Keratinocyte (primary cell): ENCODE results near the gene HEPHL1. TPM values are rescaled to one million over a fixed set of nuclear protein-coding genes. Genes with fewer than 3 reads are reported as not detected.

Experiments
- DNase-seq: peaks from one replicate; pipeline ENCODE4 v3.0.0-alpha.2; 2011; ENCODE audit warnings: low read depth, missing footprints, low spot score
- FAIRE-seq: peaks from 2 replicates; lab custom pipeline; 2011; peaks lifted over from hg19 to GRCh38; lab: Jason Lieb, UNC
- H2AFZ ChIP-seq: 2 replicates; pipeline ENCODE4 v1.6.0; 2012; ENCODE audit warnings: low read length, control low read depth, inconsistent platforms; ENCODE audit not compliant: control insufficient read depth
- H3K27ac ChIP-seq: 2 replicates; pipeline ENCODE4 v1.5.1; 2011; ENCODE audit warnings: low read length; ENCODE audit not compliant: control insufficient read depth, insufficient read depth
- H3K27me3 ChIP-seq: 3 replicates; pipeline ENCODE4 v1.6.0; 2011; ENCODE audit warnings: low read length; ENCODE audit not compliant: control insufficient read depth, insufficient read depth; ENCODE audit errors: extremely low read depth
- H3K36me3 ChIP-seq, 2 experiments: 2 replicates in 1 of 2; 3 replicates in 1 of 2; pipeline ENCODE4 v1.5.1; 2011; ENCODE audit warnings: low read length in 2 of 2, mild to moderate bottlenecking in 1 of 2; ENCODE audit not compliant: control insufficient read depth in 2 of 2, insufficient read depth in 2 of 2; ENCODE audit errors: extremely low read depth in 1 of 2
- H3K4me1 ChIP-seq: 3 replicates; pipeline ENCODE4 v1.5.1; 2011; ENCODE audit warnings: low read length; ENCODE audit not compliant: control insufficient read depth, insufficient read depth; ENCODE audit errors: extremely low read depth
- H3K4me2 ChIP-seq: 3 replicates; pipeline ENCODE4 v1.6.0; 2011; ENCODE audit warnings: low read depth, low read length; ENCODE audit not compliant: control insufficient read depth, insufficient read depth; ENCODE audit errors: extremely low read depth
- H3K4me3 ChIP-seq, 3 experiments: fragments of 200-600 bp in 1 of 3; sonication (generic) in 1 of 3; 2 replicates in 2 of 3; 3 replicates in 1 of 3; pipeline ENCODE4 v1.5.1; 2011 to 2016; ENCODE audit warnings: low read length in 3 of 3, mild to moderate bottlenecking in 3 of 3, control low read depth in 2 of 3, inconsistent platforms in 1 of 3, low read depth in 1 of 3, mixed read lengths in 1 of 3, mixed run types in 1 of 3, moderate library complexity in 1 of 3; ENCODE audit not compliant: control insufficient read depth in 2 of 3, insufficient read depth in 2 of 3; ENCODE audit errors: extremely low read depth in 1 of 3
- H3K79me2 ChIP-seq: 2 replicates; pipeline ENCODE4 v1.6.0; 2012; ENCODE audit warnings: low read length; ENCODE audit not compliant: control insufficient read depth, insufficient read depth
- H3K9ac ChIP-seq: 3 replicates; pipeline ENCODE4 v1.6.0; 2011; ENCODE audit warnings: low read length; ENCODE audit not compliant: control insufficient read depth, insufficient read depth; ENCODE audit errors: extremely low read depth
- H3K9me1 ChIP-seq: 3 replicates; pipeline ENCODE4 v1.6.0; 2011; ENCODE audit warnings: low read length; ENCODE audit not compliant: control insufficient read depth, insufficient read depth; ENCODE audit errors: extremely low read depth
- H3K9me3 ChIP-seq: 2 replicates; pipeline ENCODE4 v1.5.1; 2012; ENCODE audit warnings: low read depth, low read length; ENCODE audit not compliant: control insufficient read depth
- H4K20me1 ChIP-seq: 3 replicates; pipeline ENCODE4 v1.6.0; 2011; ENCODE audit warnings: low read length; ENCODE audit not compliant: control insufficient read depth, insufficient read depth; ENCODE audit errors: extremely low read depth
- CTCF ChIP-seq, 3 experiments: IDR thresholded peaks in 1 of 3; conservative IDR thresholded peaks in 1 of 3; optimal IDR thresholded peaks in 1 of 3; 2 replicates in 2 of 3; 3 replicates in 1 of 3; pipeline versions ENCODE3 to v1.5.1; 2011; ENCODE audit warnings: low read length in 3 of 3, mild to moderate bottlenecking in 3 of 3, moderate library complexity in 2 of 3, control low read depth in 1 of 3, inconsistent platforms in 1 of 3; ENCODE audit not compliant: insufficient read depth in 2 of 3; ENCODE audit errors: extremely low read depth in 1 of 3
- EZH2 ChIP-seq: IDR thresholded peaks from one replicate; pipeline ENCODE4 v1.6.1; 2012; ENCODE audit warnings: inconsistent platforms, mild to moderate bottlenecking, low read length, moderate library complexity
- dilution Hi-C: fragments of 300-500 bp; cut with MboI; formaldehyde crosslinking; loops from one replicate; pipeline ENCODE4 v1.7.0; 2020; ENCODE audit warnings: low sequenced_read_pairs; ENCODE audit not compliant: extremely low pct_ligation_motif_present
- polyA plus RNA-seq, 5 experiments: library from polyadenylated mRNA; depleted of rRNA in 3 of 5; stranded (reverse) in 3 of 5; stranded (forward) in 1 of 5; unstranded in 1 of 5; fragments of >200 nt; gene quantifications; 1 replicate in 1 of 5; 2 replicates in 3 of 5; 3 replicates in 1 of 5; pipeline versions ENCODE4 v1.2.1 to v1.2.3, GENCODE V29; 2011 to 2012; ENCODE audit warnings: missing spikeins in 2 of 5, low read depth in 1 of 5, low replicate concordance in 1 of 5

HEPHL1 gene
- polyA plus RNA-seq, 1 donor (not counting 4 experiments of a cell fraction or from before 2014, with no cell fraction given) = 138 TPM

- Histone ChIP-seq H3K27ac (peak overlapping the region; percentile 13), H3K36me3 (peaks cover 3 to 4% of the 10 kb centered on the region in 2 experiments), H3K9ac (no peak overlapping the region), H3K79me2 (peaks cover 95% of the 10 kb centered on the region), H3K9me3 (no peaks in the 10 kb centered on the region), H4K20me1 (no peaks in the 10 kb centered on the region), H3K9me1 (peaks cover 7% of the 10 kb centered on the region), H3K4me1 (peaks cover 51% of the 10 kb centered on the region), H3K4me3 (no peak overlapping the region), H3K27me3 (no peaks in the 10 kb centered on the region), H2AFZ (no peak overlapping the region), H3K4me2 (peak overlapping the region; percentile 15)
- dilution Hi-C loops = no loop called here
- TF ChIP-seq EZH2 (no peak), CTCF (optimal IDR thresholded peaks at IDR 0.05 in 1 of 3, IDR thresholded peaks at IDR 0.05 in 1 of 3, conservative IDR thresholded peaks at IDR 0.05 in 1 of 3; ENCODE audit: extremely low read depth in 1 of 3, insufficient read depth in 2 of 3, low read length in 3 of 3) (no peak)
- DNase-seq (no peak), FAIRE-seq (no peak)
These were observed 121.4 kb downstream of the HEPHL1 start for GRCh38 chr11:94142308-94143281.

- Histone ChIP-seq H3K9me1 (peaks cover 7% of the 10 kb centered on the region), H3K4me2 (no peak overlapping the region), H4K20me1 (no peaks in the 10 kb centered on the region), H3K9ac (no peak overlapping the region), H3K4me1 (peaks cover 64% of the 10 kb centered on the region), H3K79me2 (peaks cover 94% of the 10 kb centered on the region), H3K27me3 (no peaks in the 10 kb centered on the region), H3K9me3 (no peaks in the 10 kb centered on the region), H3K36me3 (peaks cover 3 to 4% of the 10 kb centered on the region in 2 experiments), H3K4me3 (no peak overlapping the region), H2AFZ (no peak overlapping the region), H3K27ac (no peak overlapping the region)
- no peak for FAIRE-seq
- dilution Hi-C loops = no loop called here
- no peak for DNase-seq
- no peak for TF ChIP-seq EZH2
- TF ChIP-seq CTCF (optimal IDR thresholded peaks at IDR 0.05 in 1 of 3, IDR thresholded peaks at IDR 0.05 in 1 of 3, conservative IDR thresholded peaks at IDR 0.05 in 1 of 3; ENCODE audit: extremely low read depth in 1 of 3, insufficient read depth in 2 of 3, low read length in 3 of 3) = no peak
These were observed 123.1 kb downstream of the HEPHL1 start for GRCh38 chr11:94144216-94144615.
